H9 (cell line): ENCODE measurements around the gene MBL2. TPM values are rescaled to one million over a fixed set of nuclear protein-coding genes. Genes with fewer than 3 reads are reported as not detected.

Experiments
- DNase-seq: peaks from one replicate; pipeline ENCODE4 v3.0.0-alpha.2; 2017
- H2AFZ ChIP-seq: one replicate; pipeline ENCODE4 v1.6.1; 2013; ENCODE audit warnings: mild to moderate bottlenecking, low read length, control low read depth, moderate library complexity
- H2AK5ac ChIP-seq: 2 replicates; pipeline ENCODE4 v1.6.1; 2013; ENCODE audit warnings: low read length, control low read depth, mixed read lengths; ENCODE audit not compliant: insufficient read length
- H2BK120ac ChIP-seq: one replicate; pipeline ENCODE4 v1.6.1; 2013; ENCODE audit warnings: low read depth, mild to moderate bottlenecking, low read length, control low read depth, inconsistent platforms; ENCODE audit not compliant: poor library complexity, severe bottlenecking
- H2BK12ac ChIP-seq: 2 replicates; pipeline ENCODE4 v1.6.1; 2013; ENCODE audit warnings: low read length, control low read depth, mixed read lengths, low read depth; ENCODE audit not compliant: insufficient read length
- H2BK15ac ChIP-seq: 2 replicates; pipeline ENCODE4 v1.6.1; 2013; ENCODE audit warnings: low read depth, low read length, control low read depth
- H2BK20ac ChIP-seq: one replicate; pipeline ENCODE4 v1.6.1; 2013; ENCODE audit warnings: low read depth, mild to moderate bottlenecking, low read length, control low read depth, inconsistent platforms; ENCODE audit not compliant: poor library complexity, severe bottlenecking
- H2BK5ac ChIP-seq: 2 replicates; pipeline ENCODE4 v1.6.1; 2013; ENCODE audit warnings: low read length, control low read depth, mixed read lengths; ENCODE audit not compliant: insufficient read length
- H3K14ac ChIP-seq: 2 replicates; pipeline ENCODE4 v1.6.1; 2013; ENCODE audit warnings: low read length, control low read depth; ENCODE audit not compliant: insufficient read depth
- H3K18ac ChIP-seq: 2 replicates; pipeline ENCODE4 v1.6.1; 2013; ENCODE audit warnings: low read depth, mild to moderate bottlenecking, mixed read lengths, low read length, control low read depth; ENCODE audit not compliant: insufficient read length
- H3K23ac ChIP-seq: 2 replicates; pipeline ENCODE4 v1.6.1; 2013; ENCODE audit warnings: low read length, control low read depth, mixed read lengths, low read depth; ENCODE audit not compliant: insufficient read length
- H3K23me2 ChIP-seq: 2 replicates; pipeline ENCODE4 v1.6.1; 2013; ENCODE audit warnings: low read depth, mild to moderate bottlenecking, mixed read lengths, low read length, control low read depth; ENCODE audit not compliant: insufficient read length, poor library complexity, severe bottlenecking
- H3K27ac ChIP-seq: 2 replicates; pipeline ENCODE4 v1.5.1; 2013; ENCODE audit warnings: low read length, control low read depth, mixed read lengths, low read depth; ENCODE audit not compliant: insufficient read length
- H3K27me3 ChIP-seq: 2 replicates; pipeline ENCODE4 v1.6.1; 2013; ENCODE audit warnings: low read length, control low read depth, inconsistent platforms; ENCODE audit not compliant: insufficient read depth
- H3K4ac ChIP-seq: 2 replicates; pipeline ENCODE4 v1.6.1; 2013; ENCODE audit warnings: low read depth, mild to moderate bottlenecking, control low read depth, inconsistent platforms, low read length, moderate library complexity
- H3K4me1 ChIP-seq: 2 replicates; pipeline ENCODE4 v1.6.1; 2013; ENCODE audit warnings: low read length, control low read depth, inconsistent platforms; ENCODE audit not compliant: insufficient read depth
- H3K4me2 ChIP-seq: 2 replicates; pipeline ENCODE4 v1.6.1; 2013; ENCODE audit warnings: low read length, control low read depth, mixed read lengths; ENCODE audit not compliant: insufficient read length, insufficient read depth
- H3K56ac ChIP-seq: 2 replicates; pipeline ENCODE4 v1.6.1; 2013; ENCODE audit warnings: low read depth, mild to moderate bottlenecking, mixed read lengths, low read length, control low read depth; ENCODE audit not compliant: insufficient read length
- H3K79me1 ChIP-seq: 2 replicates; pipeline ENCODE4 v1.6.1; 2013; ENCODE audit warnings: low read depth, mild to moderate bottlenecking, moderate library complexity, low read length, control low read depth, inconsistent platforms; ENCODE audit not compliant: insufficient read depth, poor library complexity, severe bottlenecking
- H3K79me2 ChIP-seq: 2 replicates; pipeline ENCODE4 v1.6.1; 2013; ENCODE audit warnings: low read length, control low read depth, inconsistent platforms; ENCODE audit not compliant: insufficient read depth
- H3K9ac ChIP-seq: 2 replicates; pipeline ENCODE4 v1.6.1; 2013; ENCODE audit warnings: low read length, control low read depth, mixed read lengths; ENCODE audit not compliant: insufficient read length; ENCODE audit errors: extremely low read depth
- H3K9me3 ChIP-seq: one replicate; pipeline ENCODE4 v1.6.1; 2013; ENCODE audit warnings: low read depth, low read length, inconsistent platforms; ENCODE audit not compliant: control insufficient read depth
- H3T11ph ChIP-seq: one replicate; pipeline ENCODE4 v1.6.1; 2013; ENCODE audit warnings: mild to moderate bottlenecking, low read length, control low read depth, inconsistent platforms
- H4K20me1 ChIP-seq: one replicate; pipeline ENCODE4 v1.6.1; 2013; ENCODE audit not compliant: control insufficient read depth, insufficient read length, insufficient read depth
- H4K5ac ChIP-seq: 2 replicates; pipeline ENCODE4 v1.6.1; 2013; ENCODE audit warnings: low read depth, mild to moderate bottlenecking, mixed read lengths, low read length, control low read depth; ENCODE audit not compliant: insufficient read length
- H4K8ac ChIP-seq: replicated peaks from 2 replicates; pipeline ENCODE4 v1.6.1; 2013; ENCODE audit warnings: low read length, control low read depth, mixed read lengths, low read depth; ENCODE audit not compliant: insufficient read length
- H4K91ac ChIP-seq: 2 replicates; pipeline ENCODE4 v1.6.1; 2013; ENCODE audit warnings: low read depth, mild to moderate bottlenecking, moderate library complexity, mixed read lengths, low read length, control low read depth; ENCODE audit not compliant: insufficient read length
- H3K27ac Mint-ChIP-seq, 3 experiments: 2 replicates in 2 of 3; 3 replicates in 1 of 3; pipeline ENCODE4 v1.8.0; 2020 to 2021; ENCODE audit warnings: mixed read lengths in 3 of 3, mild to moderate bottlenecking in 1 of 3, moderate library complexity in 1 of 3
- H3K27me3 Mint-ChIP-seq: 2 replicates; pipeline ENCODE4 v1.8.0; 2021; ENCODE audit warnings: low read depth, mild to moderate bottlenecking, moderate library complexity, mixed read lengths
- H3K36me3 Mint-ChIP-seq, 3 experiments: 2 replicates in 2 of 3; 3 replicates in 1 of 3; pipeline ENCODE4 v1.8.0; 2020 to 2021; ENCODE audit warnings: low read depth in 3 of 3, mixed read lengths in 3 of 3; ENCODE audit not compliant: insufficient read depth in 1 of 3
- H3K4me1 Mint-ChIP-seq, 2 experiments: 2 replicates each; pipeline ENCODE4 v1.8.0; 2020; ENCODE audit warnings: mixed read lengths in 2 of 2
- H3K4me3 Mint-ChIP-seq, 2 experiments: 2 replicates in 1 of 2; 3 replicates in 1 of 2; pipeline ENCODE4 v1.8.0; 2020 to 2021; ENCODE audit warnings: mild to moderate bottlenecking in 2 of 2, mixed read lengths in 2 of 2, moderate library complexity in 1 of 2
- H3K9me3 Mint-ChIP-seq, 2 experiments: 2 replicates in 1 of 2; 3 replicates in 1 of 2; pipeline ENCODE4 v1.8.0; 2020; ENCODE audit warnings: mild to moderate bottlenecking in 2 of 2, mixed read lengths in 2 of 2, moderate library complexity in 1 of 2
- WGBS: extraction: QIAGEN DNeasy Blood & Tissue Kit; methylation state at CpG from one replicate; pipeline ENCODE4 v1.1.7; 2013; ENCODE audit warnings: missing lambda C conversion rate, low lambda C conversion rate, mixed read lengths; ENCODE audit not compliant: insufficient read length; ENCODE audit errors: extremely low coverage; 5-methylcytosine and 5-hydroxymethylcytosine counted together
- total RNA-seq: library from RNA; stranded (reverse); gene quantifications from 2 replicates; pipeline ENCODE4 v1.2.1, GENCODE V29; 2021
- TF ChIP-seq, protein P1 (sequence below): fragments of 200-600 bp; sonication (generic); conservative IDR thresholded peaks from 3 replicates; pipeline ENCODE4 v1.8.0; 2021; ENCODE audit warnings: antibody characterized with exemption, mild to moderate bottlenecking

The MBL2 gene
- total RNA-seq, 1 experiment from 2014 or later, result not detected

DNA sequence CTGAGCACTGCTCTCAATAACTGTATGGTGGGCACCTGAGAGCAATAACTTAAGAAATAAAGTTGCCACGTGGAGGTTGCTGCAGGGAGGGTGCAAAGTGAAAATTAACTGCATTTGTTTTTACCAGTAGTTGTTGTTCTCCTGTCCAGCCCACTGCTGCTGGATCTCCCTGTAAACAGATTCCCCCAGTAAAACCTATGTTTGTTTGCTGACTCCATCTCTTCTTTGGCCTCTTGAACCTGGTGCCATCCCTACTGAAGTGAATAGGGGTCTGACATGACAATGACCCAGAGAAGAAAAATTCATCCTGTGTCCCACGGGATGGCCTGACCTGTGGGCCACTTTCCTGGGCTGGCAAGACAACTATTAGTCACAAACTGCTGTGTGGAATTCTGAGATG, 1.7 kb downstream of the MBL2 start:
- no peak for DNase-seq

More for the DNA sequence above, 1.7 kb downstream of the MBL2 start:
- Histone ChIP-seq H4K8ac (no peak overlapping the region), H3K4me1 (no peaks in the 10 kb centered on the region), H4K5ac (no peak overlapping the region), H3K14ac (no peak overlapping the region), H2BK20ac (no peak overlapping the region), H2BK15ac (no peak overlapping the region), H3K4ac (no peak overlapping the region), H3K18ac (no peak overlapping the region), H3K27me3 (no peaks in the 10 kb centered on the region), H3K27ac (no peak overlapping the region), H3T11ph (no peak overlapping the region), H3K9ac (no peak overlapping the region), H2BK12ac (no peak overlapping the region), H3K4me2 (no peak overlapping the region), H2AFZ (no peak overlapping the region), H3K23ac (no peak overlapping the region), H3K56ac (no peak overlapping the region), H3K79me1 (no peaks in the 10 kb centered on the region), H3K79me2 (no peaks in the 10 kb centered on the region), H3K9me3 (no peaks in the 10 kb centered on the region), H2AK5ac (no peak overlapping the region), H3K23me2 (no peaks in the 10 kb centered on the region), H4K91ac (no peak overlapping the region), H2BK120ac (no peak overlapping the region), H4K20me1 (no peaks in the 10 kb centered on the region), H2BK5ac (no peak overlapping the region)
- TF ChIP-seq, protein P1, sequence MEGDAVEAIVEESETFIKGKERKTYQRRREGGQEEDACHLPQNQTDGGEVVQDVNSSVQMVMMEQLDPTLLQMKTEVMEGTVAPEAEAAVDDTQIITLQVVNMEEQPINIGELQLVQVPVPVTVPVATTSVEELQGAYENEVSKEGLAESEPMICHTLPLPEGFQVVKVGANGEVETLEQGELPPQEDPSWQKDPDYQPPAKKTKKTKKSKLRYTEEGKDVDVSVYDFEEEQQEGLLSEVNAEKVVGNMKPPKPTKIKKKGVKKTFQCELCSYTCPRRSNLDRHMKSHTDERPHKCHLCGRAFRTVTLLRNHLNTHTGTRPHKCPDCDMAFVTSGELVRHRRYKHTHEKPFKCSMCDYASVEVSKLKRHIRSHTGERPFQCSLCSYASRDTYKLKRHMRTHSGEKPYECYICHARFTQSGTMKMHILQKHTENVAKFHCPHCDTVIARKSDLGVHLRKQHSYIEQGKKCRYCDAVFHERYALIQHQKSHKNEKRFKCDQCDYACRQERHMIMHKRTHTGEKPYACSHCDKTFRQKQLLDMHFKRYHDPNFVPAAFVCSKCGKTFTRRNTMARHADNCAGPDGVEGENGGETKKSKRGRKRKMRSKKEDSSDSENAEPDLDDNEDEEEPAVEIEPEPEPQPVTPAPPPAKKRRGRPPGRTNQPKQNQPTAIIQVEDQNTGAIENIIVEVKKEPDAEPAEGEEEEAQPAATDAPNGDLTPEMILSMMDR, result no peak
- Mint-ChIP-seq H3K27ac (peak overlapping the region in 1 of 3 experiments; percentile 55; a peak in 1 of 7 replicates), H3K27me3 (no peaks in the 10 kb centered on the region), H3K36me3 (no peaks in the 10 kb centered on the region), H3K4me3 (no peak overlapping the region), H3K4me1 (no peaks in the 10 kb centered on the region), H3K9me3 (no peaks in the 10 kb centered on the region; a peak in 1 of 5 replicates)
- no CpG with 5 or more reads among the region's 2 CpGs for WGBS
